Mesenteric fat pad (tissue), 1 donor: Measurements from ENCODE around the gene PARG. TPM values are rescaled to one million over a fixed set of nuclear protein-coding genes. Genes with fewer than 3 reads are reported as not detected.
"Not testable (repeated sequence)": the region's sequence is repeated elsewhere in the genome, so short reads cannot be mapped to it uniquely, and the experiment has no call there.

Experiments
- DNase-seq: peaks from one replicate; pipeline ENCODE4 v3.0.0-alpha.2; 2020; ENCODE audit warnings: low spot score
- long read RNA-seq: library from polyadenylated mRNA; unstranded; transcript quantifications from one replicate; pipeline ENCODE4 v2.0.0, GENCODE V29; 2020
- total RNA-seq: library from RNA; stranded (reverse); fragmentation: NEBNext Ultra II Directional; extraction: Animal tissue kit (Norgen Biotek cat#: 25700); gene quantifications from one replicate; pipeline ENCODE4 v1.2.1, GENCODE V29; 2021
- donor health status: DM: yes; HTN: yes; CAD: no.

PARG gene
- total RNA-seq: 22.3 TPM
- long read RNA-seq, partial matches to known transcripts: 5 of 21 reads
- long read RNA-seq, other reads (novel, unspliced or antisense): 16 of 21 reads

DNA sequence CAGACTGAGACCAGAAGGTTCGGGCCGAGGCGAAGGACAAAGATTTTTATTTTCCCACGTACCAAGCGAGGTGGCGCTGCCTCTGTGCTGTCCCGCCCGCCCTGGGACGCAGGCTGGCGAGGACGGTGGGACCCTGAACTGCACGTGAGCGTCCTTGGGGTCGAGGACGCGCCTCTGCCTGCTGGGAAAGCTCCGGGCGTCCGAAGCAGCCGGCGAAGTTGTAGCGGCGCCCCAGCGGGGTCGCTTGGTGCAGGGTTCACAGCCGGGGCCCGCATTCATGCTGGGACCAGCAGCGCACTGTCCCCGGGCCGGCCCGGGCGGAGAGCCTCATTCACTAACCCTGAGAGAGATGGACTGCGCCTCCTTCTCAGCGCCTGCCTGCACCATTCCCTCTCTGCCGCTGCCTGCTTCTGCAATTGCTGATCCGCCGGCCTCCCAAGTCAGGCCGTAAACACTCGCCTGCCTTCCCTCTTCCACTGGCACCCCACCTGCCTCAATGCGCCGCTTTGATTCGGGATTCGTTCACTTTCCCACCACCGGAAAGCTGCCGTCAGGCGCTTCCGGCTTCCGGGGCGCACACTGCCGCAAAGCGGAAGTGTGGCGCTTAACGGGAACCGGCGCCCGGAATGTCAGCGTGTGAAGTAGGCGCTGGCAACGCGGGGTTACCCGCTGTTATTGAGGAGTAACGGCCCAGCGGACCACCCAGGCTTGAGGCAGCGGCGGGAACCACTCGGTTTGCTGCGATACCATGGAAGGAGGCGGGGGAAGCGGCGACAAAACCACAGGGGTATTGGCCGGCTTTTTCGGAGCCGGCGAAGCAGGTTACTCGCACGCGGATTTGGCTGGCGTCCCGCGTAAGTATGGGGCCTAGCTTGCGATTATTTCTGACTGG, at the start of gene PARG, which contains the start of gene TIMM23B:
TSS of gene PARG (minus strand) at position 581 of the 892 bp plus-strand sequence. CDS start at position 279, 302 bp downstream.
TSS of gene TIMM23B (plus strand) at position 607 of the 892 bp plus-strand sequence. CDS start at position 749, 142 bp downstream.
- DNase-seq: peak; percentile 93

DNA sequence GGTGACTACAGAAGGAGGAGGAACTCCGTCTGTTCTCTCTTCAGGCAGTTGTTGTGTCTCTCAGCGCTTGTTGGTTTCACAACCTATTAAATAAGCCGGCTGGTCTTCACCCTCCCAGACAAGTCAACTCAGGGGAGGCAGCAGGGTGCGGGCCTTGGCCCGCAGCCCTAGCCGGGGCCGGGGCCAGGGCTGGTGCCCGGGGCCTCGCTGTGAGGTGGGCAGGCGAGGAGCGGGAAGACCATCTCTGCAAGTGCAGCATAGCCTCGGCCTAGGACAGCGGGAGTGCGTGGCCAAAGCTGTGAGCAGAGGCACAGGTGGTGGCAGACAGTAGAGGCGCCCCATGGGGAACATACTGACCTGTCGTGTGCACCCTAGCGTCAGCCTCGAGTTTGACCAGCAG, 46.5 kb upstream of the PARG start, which contains the start of gene AGAP6:
TSS of gene AGAP6 (plus strand) at position 31 of the 400 bp plus-strand sequence. CDS start at position 341, 310 bp downstream.
- DNase-seq: not testable (repeated sequence)

DNA sequence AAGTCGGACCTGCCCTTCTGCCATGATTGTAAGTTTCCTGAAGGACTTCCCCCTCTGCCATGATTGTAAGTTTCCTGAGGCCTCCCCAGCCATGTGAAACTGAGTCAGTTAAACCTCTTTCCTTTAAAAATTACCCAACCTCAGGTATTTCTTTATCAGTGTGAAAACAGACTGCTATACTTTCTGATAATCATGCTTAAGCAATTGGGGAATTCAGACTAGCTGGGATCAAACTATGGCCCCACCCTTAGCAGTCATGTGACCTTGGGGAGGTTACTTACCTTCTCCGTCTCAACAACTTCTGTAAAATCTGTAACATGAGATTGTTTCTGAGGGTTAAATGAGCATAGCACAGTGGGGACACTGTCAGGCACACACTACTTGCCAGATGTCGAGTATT, 45.4 kb upstream of the PARG start:
- DNase-seq: not testable (repeated sequence)

DNA sequence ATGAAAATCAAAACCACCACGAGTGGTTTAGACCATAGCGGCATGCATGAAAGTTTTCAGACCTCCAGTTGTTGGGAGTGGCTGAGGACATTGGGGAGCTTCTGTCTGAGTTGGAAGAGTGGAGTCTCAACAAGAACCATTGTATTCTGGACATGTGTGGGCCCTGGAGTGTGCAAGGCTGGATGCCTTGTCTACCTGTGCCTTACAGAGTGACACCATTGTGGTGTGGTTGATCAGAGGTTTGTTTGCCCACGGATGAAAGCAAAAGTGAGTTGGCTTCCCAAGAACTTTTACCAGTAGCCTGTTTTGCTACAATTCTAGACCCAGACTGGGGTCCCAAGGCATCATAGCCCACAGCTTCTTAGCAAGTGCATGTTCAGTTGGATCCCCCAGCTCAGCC, 35.9 kb upstream of the PARG start:
- not testable (repeated sequence) for DNase-seq

DNA sequence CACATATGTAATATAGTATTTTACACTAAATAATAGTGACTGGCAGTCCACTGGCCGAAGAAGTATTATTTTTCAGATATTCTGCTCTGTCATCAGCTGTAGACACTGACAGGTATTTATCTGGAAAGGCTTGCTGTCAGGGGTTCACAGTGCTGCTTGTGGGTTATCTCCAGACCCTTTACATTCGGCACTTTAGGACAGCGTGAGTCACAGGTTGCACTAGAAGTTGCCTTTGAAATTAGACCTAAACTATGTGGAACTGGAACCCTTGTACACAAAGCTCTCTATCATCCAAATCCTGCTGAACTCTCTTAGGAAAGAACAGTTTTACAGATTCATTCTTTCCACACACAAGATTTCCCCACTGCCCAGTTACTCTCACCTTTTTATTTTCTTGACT, 30.3 kb upstream of the PARG start:
- DNase-seq: not testable (repeated sequence)

DNA sequence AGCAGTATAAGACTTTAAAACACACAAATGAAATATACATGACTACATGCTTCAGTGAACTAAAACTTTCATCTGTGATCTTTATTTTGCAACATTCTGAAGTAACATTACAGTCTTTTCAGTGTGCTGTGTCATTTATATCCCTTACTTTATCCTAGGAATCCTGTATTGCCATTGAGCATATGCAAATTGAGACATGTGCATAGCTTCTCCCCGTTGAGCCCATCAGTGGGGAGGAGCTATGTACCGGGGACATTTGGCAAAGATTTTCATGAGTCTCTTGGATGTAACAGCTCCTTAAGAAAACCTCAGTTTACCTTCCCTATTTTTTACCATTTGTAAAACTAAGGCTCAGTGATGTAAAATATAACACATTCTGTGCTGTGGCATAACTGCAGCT, 29.6 kb upstream of the PARG start:
- not testable (repeated sequence) for DNase-seq

DNA sequence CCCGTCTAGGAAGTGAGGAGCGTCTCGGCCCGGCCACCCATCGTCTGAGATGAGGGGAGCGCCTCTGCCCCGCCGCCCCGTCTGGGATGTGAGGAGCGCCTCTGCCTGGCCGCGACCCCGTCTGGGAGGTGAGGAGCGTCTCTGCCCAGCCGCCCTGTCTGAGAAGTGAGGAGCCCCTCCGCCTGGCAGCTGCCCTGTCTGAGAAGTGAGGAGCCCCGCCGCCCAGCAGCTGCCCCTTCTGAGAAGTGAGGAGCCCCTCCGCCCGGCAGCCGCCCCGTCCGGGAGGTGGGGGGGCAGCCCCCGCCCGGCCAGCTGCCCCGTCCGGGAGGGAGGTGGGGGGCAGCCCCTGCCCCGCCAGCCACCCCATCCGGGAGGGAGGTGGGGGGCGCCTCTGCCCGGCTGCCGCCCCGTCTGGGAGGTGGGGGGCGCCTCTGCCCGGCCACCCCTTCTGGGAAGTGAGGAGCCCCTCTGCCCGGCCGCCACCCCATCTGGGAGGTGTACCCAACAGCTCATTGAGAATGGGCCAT, 28.6 kb upstream of the PARG start:
- DNase-seq: not testable (repeated sequence)

DNA sequence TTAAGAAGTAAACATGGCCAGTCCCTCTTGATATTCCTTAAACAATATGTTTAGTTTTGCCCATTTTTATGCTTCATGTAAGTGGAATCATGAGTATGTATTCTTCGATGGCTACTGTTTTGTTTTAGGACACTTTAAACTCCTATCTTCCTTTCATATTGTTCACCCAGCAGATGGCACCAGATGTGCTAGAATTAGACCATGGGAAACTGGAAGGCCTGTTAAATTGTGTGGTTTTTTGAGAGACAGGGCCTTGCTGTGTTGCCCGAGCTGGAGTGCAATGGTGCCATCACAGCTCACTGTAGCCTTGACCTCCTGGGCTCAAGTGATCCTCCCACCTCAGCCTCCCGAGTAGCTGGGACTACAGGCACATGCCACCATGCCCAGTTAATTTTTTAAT, 11.3 kb upstream of the PARG start:
- not testable (repeated sequence) for DNase-seq

DNA sequence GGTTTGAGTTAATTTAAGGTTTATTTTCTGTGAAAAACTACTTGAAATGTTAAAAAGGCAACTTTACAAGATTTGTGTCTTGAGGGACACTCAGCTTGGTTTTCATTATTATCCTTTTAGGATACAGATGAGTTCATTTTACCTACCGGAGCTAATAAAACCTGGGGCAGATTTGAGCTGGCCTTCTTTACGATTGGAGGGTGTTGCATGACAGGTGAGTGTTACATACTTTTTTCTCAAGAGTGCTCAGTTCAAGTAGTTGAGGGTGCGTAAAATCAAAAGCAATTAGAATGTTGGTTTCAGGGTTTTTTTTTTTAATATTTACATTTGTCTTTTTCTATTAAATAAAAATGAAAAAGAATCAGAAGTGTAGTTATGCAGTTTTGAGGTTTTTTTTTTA, 10.2 kb upstream of the PARG start:
- not testable (repeated sequence) for DNase-seq

DNA sequence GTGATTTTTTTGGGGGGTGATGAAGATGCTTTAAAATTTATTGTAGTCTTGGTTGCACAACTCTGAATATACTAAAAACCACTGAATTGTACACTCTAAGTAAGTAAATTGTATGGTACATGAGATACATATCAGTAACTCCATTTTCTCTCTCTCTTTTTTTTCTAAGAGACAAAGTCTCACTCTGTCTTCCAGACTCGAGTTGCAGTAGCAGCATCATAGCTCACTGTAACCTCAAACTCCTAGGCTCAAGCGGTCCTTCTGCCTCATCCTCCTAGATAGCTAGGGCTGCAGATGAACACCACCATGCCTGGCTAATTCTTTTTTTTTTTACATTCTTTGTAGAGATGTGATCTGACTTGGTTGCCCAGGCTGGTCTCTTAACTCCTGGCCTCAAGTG, 6.9 kb upstream of the PARG start:
- not testable (repeated sequence) for DNase-seq

DNA sequence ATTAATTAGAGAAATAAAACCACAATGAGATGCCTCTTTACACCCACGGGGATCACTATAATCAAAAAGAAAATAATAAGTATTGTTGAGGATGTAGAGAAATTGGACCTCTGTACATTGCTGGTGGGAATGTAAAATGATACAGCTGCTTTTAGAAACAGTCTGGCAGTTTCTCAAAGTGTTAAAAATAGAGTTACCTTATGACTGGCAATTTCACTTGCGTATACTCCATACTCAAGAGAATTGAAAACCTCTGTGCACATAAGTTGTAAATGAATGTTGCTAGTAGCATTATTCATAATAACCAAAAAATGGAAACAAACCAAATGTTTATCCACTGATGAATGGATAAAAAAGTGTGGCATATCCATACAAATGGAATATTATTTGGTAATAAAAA, 6.3 kb upstream of the PARG start:
- DNase-seq: not testable (repeated sequence)

DNA sequence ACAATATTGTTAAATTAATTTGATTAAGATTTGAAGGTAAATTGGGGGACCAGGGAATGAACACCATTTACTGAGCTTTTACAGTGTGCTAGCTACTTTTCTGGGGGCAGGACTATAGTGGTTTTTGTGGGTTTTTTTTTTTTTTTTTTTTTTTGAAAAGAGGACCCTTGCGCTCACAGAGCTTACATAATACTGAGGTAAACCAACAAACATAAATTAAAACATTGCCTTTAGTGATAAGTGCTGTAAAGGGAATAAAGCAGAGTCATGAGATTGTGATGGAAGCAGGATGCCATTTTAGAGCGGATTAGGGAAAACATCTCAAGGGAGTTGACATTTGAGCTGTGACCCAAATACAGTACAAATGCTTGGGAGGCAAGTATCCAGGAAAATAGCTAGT, 1.8 kb upstream of the PARG start:
- not testable (repeated sequence) for DNase-seq

DNA sequence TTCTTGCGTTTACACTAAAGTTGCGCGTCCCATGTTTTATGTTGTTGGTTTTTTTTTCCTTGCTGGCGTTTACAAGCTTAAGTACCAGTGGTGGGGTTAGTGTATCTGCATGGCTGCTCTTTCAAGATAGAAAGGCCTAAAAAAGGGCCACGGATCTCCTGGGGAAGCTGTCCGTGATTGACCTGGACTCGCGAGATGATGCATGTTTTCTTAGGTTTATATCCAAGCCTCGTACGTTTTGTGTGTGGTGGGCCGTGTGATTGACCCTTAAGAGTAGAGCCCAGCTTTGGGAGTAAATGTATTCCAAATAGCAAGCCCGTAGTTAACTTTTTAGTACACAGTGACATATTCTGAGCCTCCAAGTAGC, 495 bp upstream of the PARG start:
- not testable (repeated sequence) for DNase-seq

DNA sequence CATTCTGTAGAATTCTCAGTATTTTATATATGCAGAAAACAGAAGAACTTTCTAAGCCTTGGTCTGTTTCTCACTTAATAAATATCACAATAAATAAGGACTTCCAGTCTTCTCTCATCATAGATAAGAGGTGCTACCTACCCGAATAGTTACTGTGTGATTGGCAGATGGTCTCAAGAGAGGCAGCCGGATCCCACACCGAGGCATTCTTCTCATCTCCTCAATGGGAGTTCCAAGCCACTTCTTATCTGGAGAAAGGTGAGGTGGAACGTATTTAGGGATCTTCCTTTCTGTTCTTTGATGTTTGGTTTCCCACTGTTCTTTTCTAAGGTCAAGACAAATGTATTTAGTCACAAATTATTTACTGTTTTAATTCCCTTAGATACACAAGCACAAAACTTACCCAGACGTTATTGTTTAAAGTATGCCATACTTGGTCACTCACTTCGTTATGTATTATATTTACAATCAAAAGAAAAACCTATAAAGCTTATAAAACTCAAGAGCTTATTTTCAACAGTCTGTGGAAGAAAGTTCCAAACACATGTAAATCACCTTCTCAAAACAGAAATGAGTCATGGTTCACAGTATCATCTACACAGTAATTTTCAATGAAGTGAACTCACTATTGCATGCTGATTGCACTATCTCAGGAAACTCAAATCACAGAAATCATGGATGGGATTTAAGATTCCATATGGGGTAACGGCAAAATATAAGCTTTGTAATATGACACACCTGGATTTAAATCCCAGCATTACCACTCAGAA, 9.7 kb downstream of the PARG start:
- DNase-seq: not testable (repeated sequence)

DNA sequence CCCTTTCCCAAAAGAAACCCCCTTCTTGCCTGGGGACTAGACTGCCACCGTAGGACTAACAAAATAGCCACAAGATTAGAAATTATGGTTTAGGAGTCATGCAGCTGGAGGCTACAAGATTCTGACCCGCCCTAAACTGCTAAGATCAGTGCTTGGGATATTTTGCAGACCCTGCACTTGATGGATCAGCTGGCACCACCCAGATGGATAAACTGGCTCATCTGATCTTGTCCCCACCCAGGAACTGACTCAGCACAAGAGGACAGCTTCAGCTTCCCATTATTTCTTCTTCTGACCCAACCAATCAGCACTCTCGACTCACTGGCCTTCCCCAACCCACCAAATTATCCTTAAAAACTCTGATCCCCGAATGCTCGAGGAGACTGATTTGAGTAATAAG, 10.6 kb downstream of the PARG start:
- not testable (repeated sequence) for DNase-seq

DNA sequence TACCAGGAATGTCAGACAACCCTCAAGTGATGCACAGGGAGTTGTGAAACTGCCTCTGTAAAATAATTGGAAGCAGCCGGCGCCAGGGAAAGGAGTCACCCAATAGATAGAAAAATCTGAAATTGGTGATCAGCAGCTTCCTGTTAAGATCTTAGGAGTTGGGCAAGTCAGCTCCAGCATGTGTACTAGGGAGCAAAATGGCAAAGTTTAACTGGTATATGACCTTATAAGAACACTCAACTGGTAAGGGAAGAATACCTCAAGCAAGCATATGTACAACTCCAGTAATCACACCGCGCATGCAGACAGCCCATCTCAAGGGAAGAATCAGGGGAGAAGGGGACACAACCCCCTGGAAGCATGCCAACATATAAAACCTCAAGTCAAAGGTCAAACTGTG, 18.3 kb downstream of the PARG start:
- not testable (repeated sequence) for DNase-seq

DNA sequence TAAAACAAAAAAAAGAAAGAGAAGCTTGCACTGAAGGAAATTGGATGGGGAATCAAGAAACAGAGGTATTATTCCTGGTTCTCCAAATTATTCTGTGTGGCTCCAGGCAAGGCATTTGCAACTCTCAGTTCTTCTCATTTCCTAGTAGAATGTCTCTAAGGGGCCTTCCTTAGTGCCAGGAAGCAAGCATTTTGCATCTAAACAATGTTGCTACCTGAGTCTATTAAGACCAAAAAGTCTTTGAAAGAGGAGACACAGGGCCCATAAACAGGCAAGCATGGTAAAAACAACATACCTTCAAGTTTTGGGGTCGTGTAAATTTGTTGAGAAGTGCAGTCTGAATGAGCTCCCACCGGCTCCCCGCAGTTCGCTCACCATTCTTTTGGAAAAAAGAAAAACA, 19.8 kb downstream of the PARG start:
- not testable (repeated sequence) for DNase-seq

DNA sequence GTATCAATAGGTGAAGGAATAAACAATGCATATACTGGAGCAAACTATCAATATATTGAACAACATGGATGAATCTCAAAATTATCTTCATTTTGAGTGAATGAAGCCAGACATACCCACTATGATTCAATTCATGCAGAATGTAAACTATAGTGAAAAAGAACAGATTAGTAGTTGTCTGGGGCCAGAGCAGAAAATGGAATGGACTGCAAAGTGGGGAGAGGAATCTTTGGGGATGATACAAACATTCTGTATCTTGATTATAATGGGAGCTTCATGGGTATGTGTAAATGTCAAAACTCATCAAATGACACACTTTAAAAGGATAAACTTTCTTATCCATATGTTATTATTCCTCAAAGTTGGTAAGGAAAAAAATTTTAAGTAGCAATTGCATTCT, 23.9 kb downstream of the PARG start:
- DNase-seq: not testable (repeated sequence)

DNA sequence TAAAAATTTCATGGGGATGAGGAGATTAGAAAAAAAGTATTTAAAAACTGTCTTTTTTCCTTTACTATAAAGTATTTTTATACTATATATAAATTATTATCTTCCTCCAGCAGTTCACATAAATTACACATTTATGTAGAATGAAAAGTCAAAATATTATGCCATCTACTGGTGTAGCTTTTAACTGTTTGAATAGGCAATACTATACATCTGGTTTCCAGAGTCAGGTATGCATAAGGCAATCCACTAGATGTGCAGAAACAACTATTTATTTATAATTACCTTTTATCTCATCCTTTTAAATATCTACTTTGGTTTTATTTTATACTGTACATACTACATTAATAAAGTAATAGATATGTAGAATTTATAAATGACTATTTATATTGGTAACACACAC, 25.4 kb downstream of the PARG start:
- DNase-seq: not testable (repeated sequence)

DNA sequence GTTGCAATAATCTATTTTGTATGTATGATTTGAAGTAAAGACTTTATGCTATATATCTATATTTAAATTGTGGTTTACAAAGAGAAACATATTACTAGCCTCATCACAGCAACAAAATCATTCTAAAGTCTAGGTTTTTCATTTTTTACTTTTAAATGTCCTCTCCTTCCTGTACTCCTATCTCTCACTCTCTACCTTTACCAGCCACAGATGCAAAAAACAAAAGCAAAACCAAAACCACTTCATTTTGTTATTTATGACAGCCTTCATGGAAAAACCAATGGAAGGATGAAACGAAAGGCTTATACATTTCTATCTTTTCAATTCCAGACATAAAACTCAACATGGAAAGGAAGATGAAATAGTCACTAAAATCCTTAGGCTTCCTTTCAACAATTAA, 31.5 kb downstream of the PARG start:
- DNase-seq: not testable (repeated sequence)

DNA sequence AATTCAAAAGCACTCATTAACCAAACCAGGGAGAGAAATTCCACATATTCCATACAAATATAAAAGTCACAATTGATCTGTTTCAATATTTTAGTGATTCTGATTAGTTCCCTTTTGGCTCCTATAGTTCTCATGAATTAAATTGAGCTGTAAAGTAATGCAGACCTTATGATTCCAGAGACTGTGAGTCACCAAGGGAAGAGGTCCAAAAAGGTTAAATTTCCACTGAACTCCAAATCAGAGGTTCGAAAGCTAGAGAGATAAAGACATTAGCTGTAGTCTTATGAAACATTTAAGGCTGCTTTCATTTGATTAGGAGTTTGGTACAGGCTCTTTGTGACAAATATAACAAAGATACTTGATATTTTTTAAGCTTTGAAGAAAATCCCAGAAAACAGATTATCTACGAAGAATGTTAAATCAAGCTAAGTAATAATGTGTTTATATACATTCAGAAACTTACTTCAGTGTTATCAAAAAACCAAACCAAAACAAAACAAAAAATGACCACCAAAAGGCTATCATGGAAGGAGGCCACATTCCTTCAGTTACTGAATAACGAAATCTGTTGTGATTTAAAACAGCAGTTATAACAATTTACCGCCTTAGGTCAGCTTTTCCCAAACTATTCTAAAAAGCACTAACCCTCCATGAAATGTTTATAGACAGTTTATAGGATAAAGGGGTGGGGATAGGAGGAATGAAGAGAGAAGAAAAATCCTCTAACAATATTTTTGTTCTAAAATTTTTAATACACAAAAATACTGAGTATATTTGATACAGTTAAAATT, 33.3 kb downstream of the PARG start:
- DNase-seq: not testable (repeated sequence)
